Ovary (tissue), 9 donors: ENCODE measurements around the gene TUBB1. TPM values are rescaled to one million over a fixed set of nuclear protein-coding genes. Genes with fewer than 3 reads are reported as not detected.
A peak's percentile ranks its signal among the peaks of the same experiment; 100 is the strongest.

ENCODE experiments used
- DNase-seq, 5 donors: peaks; one replicate each; pipeline ENCODE4 v3.0.0-alpha.2; 2019 to 2020
- H3K27ac ChIP-seq, 2 donors: fragments of 200-600 bp; one replicate each; pipeline versions ENCODE4 v1.5.1 to v1.8.0; 2019 to 2022
- H3K27me3 ChIP-seq: fragments of 200-600 bp; one replicate; pipeline ENCODE4 v1.8.0; 2022
- H3K36me3 ChIP-seq: fragments of 200-600 bp; sonication (generic); one replicate; pipeline ENCODE4 v1.5.1; 2019
- H3K4me1 ChIP-seq: one replicate; pipeline ENCODE4 v1.8.1; 2013; ENCODE audit warnings: mild to moderate bottlenecking, moderate library complexity; ENCODE audit not compliant: insufficient read depth
- H3K4me3 ChIP-seq: fragments of 200-600 bp; sonication (generic); one replicate; pipeline ENCODE4 v1.5.1; 2017
- H3K9me3 ChIP-seq, 2 donors: fragments of 200-600 bp in 1 of 2; sonication (generic) in 1 of 2; one replicate each; pipeline versions ENCODE4 v1.5.1 to v1.8.1; 2013 to 2019; ENCODE audit warnings: mild to moderate bottlenecking in 1 of 2, moderate library complexity in 1 of 2
- EP300 ChIP-seq: sonication (generic); formaldehyde crosslinking; IDR thresholded peaks from one replicate; pipeline ENCODE4 v1.6.1; 2017; ENCODE audit warnings: antibody characterized with exemption
- POLR2A ChIP-seq: fragments of 450-650 bp; IDR thresholded peaks from one replicate; pipeline ENCODE4 v1.6.1; 2017; ENCODE audit warnings: antibody characterized with exemption, mild to moderate bottlenecking, moderate library complexity
- WGBS, 3 donors: extraction: QIAGEN DNeasy Blood & Tissue Kit in 1 of 3; methylation state at CpG; one replicate each; pipeline versions ENCODE4 v1.1.5 to v1.1.7; 2013 to 2017; 5-methylcytosine and 5-hydroxymethylcytosine counted together
- intact Hi-C, 4 donors: fragments of 100-400 bp; cut with DNase I; formaldehyde crosslinking; loops; one replicate each; pipeline versions ENCODE4 v1.11.0 to v1.15.1; 2022 to 2023
- polyA plus RNA-seq, 2 donors: library from polyadenylated mRNA; stranded (reverse); fragments of 200-250 nt in 1 of 2; fragments of 350-450 nt in 1 of 2; fragmentation: Illumina TruSeq in 1 of 2; extraction: RNeasy Lipid Tissue Mini Kit (QIAGEN cat#74804) in 1 of 2; gene quantifications; one replicate each; pipeline ENCODE4 v1.2.3, GENCODE V29; 2013 to 2014
- total RNA-seq, 7 donors: library from RNA; depleted of rRNA in 2 of 7; stranded (reverse); fragments of >200 nt in 2 of 7; fragmentation: NEBNext Ultra II Directional in 3 of 7; extraction: Animal tissue kit (Norgen Biotek cat#: 25700) in 3 of 7; gene quantifications; one replicate each; pipeline versions ENCODE4 v1.1.0 to v1.2.4, GENCODE V29; 2016 to 2023
- TF ChIP-seq, protein P1 (sequence below), 3 donors: fragments of 450-650 bp in 2 of 3; fragments of 200-600 bp in 1 of 3; IDR thresholded peaks; one replicate each; pipeline versions ENCODE4 v1.5.1 to v1.8.0; 2016 to 2022; ENCODE audit warnings: antibody characterized with exemption in 3 of 3, mild to moderate bottlenecking in 1 of 3
- donor health status: DM: no; HTN: no; CAD: no; lungs with moderate emphysema.
- donor health status: DM: no; HTN: no; CAD: no.
- donor health status: Bipolar disorder and iron deficiency.
- donor health status: DM: yes; HTN: yes; CAD: no.
- donor health status: DM: no; HTN: no; CAD: no.
- donor health status: DM: yes; HTN: yes; CAD: no.

The TUBB1 gene
- total and polyA plus RNA-seq, 9 donors = 0.02 to 0.17 (median 0.12) TPM; not detected in 2

DNA sequence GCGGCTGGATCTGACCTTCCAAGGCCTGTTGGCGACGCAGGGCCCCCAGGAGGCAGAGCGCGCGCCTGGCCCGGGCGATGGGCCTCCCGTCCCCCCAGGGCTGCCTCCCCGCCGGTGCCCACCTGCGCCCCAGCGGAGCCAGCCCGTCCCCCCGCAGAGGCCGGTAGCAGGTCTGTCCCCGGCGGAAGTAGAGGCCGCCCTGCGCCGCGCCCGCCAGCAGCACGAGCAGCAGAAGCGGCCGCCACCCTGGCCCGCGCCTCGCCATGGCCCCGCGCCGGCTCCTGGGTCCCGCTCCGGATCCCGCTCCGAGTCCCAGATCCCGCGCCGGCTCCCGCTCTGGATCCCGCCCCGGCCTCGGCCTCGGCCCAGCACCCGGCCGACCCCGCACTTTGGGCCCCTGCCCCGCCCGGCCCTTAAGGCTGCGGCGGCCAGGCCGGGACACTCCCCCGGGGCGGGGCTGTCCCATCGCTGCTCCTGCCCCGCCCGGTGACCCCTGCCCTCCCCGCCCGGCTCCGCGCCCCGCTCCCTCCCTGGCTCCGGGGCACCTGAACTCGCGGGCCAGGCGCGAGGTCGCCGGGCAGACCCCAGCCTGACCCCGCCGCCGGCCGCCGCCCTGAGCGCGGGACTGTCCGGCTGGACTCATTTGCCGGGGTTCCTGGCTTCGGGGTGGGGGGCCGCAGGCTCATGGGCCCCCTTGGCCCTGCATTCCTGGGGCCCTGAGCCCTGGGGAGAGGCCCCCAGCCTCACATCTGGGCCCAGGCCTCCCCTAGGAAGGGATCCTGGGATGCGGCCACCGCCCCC is 12.2 kb upstream of the TUBB1 start, which contains the start of gene CTSZ:
TSS of gene CTSZ (minus strand) at position 391 of the 801 bp plus-strand sequence. CDS start at position 265, 126 bp downstream.
- peak within 1 kb of the TSS; percentile 50 to 61 for H3K27ac ChIP-seq
- peak; percentile 40 to 69 (median 54) for DNase-seq
- TF ChIP-seq EP300 (no peak), POLR2A (no peak)
- TF ChIP-seq, protein P1, sequence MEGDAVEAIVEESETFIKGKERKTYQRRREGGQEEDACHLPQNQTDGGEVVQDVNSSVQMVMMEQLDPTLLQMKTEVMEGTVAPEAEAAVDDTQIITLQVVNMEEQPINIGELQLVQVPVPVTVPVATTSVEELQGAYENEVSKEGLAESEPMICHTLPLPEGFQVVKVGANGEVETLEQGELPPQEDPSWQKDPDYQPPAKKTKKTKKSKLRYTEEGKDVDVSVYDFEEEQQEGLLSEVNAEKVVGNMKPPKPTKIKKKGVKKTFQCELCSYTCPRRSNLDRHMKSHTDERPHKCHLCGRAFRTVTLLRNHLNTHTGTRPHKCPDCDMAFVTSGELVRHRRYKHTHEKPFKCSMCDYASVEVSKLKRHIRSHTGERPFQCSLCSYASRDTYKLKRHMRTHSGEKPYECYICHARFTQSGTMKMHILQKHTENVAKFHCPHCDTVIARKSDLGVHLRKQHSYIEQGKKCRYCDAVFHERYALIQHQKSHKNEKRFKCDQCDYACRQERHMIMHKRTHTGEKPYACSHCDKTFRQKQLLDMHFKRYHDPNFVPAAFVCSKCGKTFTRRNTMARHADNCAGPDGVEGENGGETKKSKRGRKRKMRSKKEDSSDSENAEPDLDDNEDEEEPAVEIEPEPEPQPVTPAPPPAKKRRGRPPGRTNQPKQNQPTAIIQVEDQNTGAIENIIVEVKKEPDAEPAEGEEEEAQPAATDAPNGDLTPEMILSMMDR (IDR thresholded peaks at IDR 0.05) = no peak
- no peaks in the 10 kb centered on the region for H3K36me3 ChIP-seq
- 6 to 10% (median 6%) methylated on average over 33 to 82 of the region's 82 CpGs for WGBS, 3 donors
- peak within 1 kb of the TSS; percentile 53 for H3K4me3 ChIP-seq
- H3K27me3 ChIP-seq = no peaks in the 10 kb centered on the region
- no peaks in the 10 kb centered on the region for H3K9me3 ChIP-seq
- intact Hi-C loops = loop anchor here in 1 of 4 donors (10.0 kb wide), 1 partner anchor 112 kb away; no protein-coding TSS in a partner anchor
- H3K4me1 ChIP-seq = peaks cover 10% of the 10 kb centered on the region

GRCh38 chr20:59007665-59008511 is 11.3 kb upstream of the TUBB1 start:
- Histone ChIP-seq H3K9me3 (no peaks in the 10 kb centered on the region), H3K27ac (no peak overlapping the region), H3K36me3 (no peaks in the 10 kb centered on the region), H3K27me3 (no peaks in the 10 kb centered on the region), H3K4me1 (peaks cover 10% of the 10 kb centered on the region), H3K4me3 (peak overlapping the region; percentile 53)
- WGBS, 3 donors = 89 to 92% (median 90%) methylated on average over 24 of the region's 24 CpGs
- intact Hi-C loops = loop anchor here in 1 of 4 donors (10.0 kb wide), 1 partner anchor 113 kb away; no protein-coding TSS in a partner anchor
- TF ChIP-seq POLR2A (no peak), EP300 (no peak)
- TF ChIP-seq, protein P1 (IDR thresholded peaks at IDR 0.05) = no peak
- DNase-seq = no peak

GRCh38 chr20:59008715-59009336 is 10.4 kb upstream of the TUBB1 start:
- no peak for DNase-seq
- no peak for TF ChIP-seq EP300
- TF ChIP-seq, protein P1 (IDR thresholded peaks at IDR 0.05) = no peak
- TF ChIP-seq POLR2A = no peak
- WGBS, 3 donors = 85 to 91% (median 88%) methylated on average over 8 of the region's 8 CpGs
- Histone ChIP-seq H3K4me1 (peaks cover 10% of the 10 kb centered on the region), H3K27ac (no peak overlapping the region), H3K36me3 (no peaks in the 10 kb centered on the region), H3K4me3 (no peak overlapping the region), H3K9me3 (no peaks in the 10 kb centered on the region), H3K27me3 (no peaks in the 10 kb centered on the region)
- intact Hi-C loops = loop anchor here in 1 of 4 donors (10.0 kb wide), 1 partner anchor 114 kb away; no protein-coding TSS in a partner anchor
